PFSK-1 (cell line): Measurements from ENCODE around the gene RRAGA.

Source experiments
- POLR2AphosphoS5 ChIP-seq: IDR thresholded peaks from 2 replicates; pipeline ENCODE4 v1.6.1; 2012; ENCODE audit warnings: low read depth, mild to moderate bottlenecking, control low read depth, low read length, moderate library complexity
- SIN3A ChIP-seq: IDR thresholded peaks from 2 replicates; pipeline ENCODE4 v1.6.1; 2012; ENCODE audit warnings: mild to moderate bottlenecking, low read length, moderate library complexity, borderline replicate concordance; ENCODE audit not compliant: insufficient read depth
- TAF1 ChIP-seq: IDR thresholded peaks from 2 replicates; pipeline ENCODE4 v1.6.1; 2012; ENCODE audit warnings: low read length, control low read depth, borderline replicate concordance; ENCODE audit not compliant: insufficient read depth
- TF ChIP-seq, protein P1 (sequence below), 2 experiments: IDR thresholded peaks; 2 replicates each; pipeline versions ENCODE4 v1.6.1 to v1.8.0; 2011 to 2012; ENCODE audit warnings: low read depth in 2 of 2, low read length in 2 of 2, control low read depth in 1 of 2, inconsistent platforms in 1 of 2, mild to moderate bottlenecking in 1 of 2, moderate library complexity in 1 of 2; ENCODE audit not compliant: insufficient read depth in 1 of 2

DNA sequence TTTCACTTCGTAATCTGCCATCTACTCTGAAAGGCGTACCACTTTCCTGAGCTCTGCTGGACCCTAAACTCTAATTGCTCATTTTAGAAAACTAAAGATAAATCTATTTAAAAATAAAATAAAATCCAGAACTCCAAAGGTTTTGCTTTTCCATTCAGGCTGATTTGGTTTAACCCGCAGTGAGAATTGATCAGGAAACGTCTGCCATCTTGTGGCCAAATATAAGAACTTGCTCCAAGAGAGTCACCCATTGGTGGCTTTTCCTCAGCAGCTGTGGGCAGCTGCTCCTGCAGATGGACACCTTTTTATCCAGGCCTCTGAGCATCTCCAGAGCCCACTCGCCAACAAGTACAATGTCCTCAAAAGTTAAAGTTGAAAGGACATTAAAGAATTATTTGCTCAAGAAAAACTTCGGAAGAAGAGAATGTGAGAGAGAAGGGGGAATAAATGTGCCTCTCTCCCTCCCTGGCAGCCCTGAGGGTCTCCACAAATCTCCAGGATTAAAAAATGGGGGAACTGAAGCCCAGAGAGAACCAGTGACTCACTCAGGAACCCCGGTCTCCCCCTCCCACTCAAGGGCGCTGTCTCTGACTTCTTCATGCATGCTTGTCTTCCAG, 20.3 kb upstream of the RRAGA start:
- TF ChIP-seq TAF1: no peak
- TF ChIP-seq SIN3A: no peak
- TF ChIP-seq, protein P1, sequence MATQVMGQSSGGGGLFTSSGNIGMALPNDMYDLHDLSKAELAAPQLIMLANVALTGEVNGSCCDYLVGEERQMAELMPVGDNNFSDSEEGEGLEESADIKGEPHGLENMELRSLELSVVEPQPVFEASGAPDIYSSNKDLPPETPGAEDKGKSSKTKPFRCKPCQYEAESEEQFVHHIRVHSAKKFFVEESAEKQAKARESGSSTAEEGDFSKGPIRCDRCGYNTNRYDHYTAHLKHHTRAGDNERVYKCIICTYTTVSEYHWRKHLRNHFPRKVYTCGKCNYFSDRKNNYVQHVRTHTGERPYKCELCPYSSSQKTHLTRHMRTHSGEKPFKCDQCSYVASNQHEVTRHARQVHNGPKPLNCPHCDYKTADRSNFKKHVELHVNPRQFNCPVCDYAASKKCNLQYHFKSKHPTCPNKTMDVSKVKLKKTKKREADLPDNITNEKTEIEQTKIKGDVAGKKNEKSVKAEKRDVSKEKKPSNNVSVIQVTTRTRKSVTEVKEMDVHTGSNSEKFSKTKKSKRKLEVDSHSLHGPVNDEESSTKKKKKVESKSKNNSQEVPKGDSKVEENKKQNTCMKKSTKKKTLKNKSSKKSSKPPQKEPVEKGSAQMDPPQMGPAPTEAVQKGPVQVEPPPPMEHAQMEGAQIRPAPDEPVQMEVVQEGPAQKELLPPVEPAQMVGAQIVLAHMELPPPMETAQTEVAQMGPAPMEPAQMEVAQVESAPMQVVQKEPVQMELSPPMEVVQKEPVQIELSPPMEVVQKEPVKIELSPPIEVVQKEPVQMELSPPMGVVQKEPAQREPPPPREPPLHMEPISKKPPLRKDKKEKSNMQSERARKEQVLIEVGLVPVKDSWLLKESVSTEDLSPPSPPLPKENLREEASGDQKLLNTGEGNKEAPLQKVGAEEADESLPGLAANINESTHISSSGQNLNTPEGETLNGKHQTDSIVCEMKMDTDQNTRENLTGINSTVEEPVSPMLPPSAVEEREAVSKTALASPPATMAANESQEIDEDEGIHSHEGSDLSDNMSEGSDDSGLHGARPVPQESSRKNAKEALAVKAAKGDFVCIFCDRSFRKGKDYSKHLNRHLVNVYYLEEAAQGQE (IDR thresholded peaks at IDR 0.05; ENCODE audit: insufficient read depth in 1 of 2, low read depth in 2 of 2, low read length in 2 of 2): no peak
- TF ChIP-seq POLR2AphosphoS5: no peak
